NCI-H510A treated with DMSO at 0.1 percent for 48 hours (cell line): ENCODE results near the gene FGF14.

Source experiments
- DNase-seq: peaks from one replicate; lab custom pipeline; 2025; lab: John Stamatoyannopoulos, UW

The FGF14 gene

GRCh38 chr13:102250448-102250847, 151.4 kb downstream of the FGF14 start:
- DNase-seq = no peak

DNA sequence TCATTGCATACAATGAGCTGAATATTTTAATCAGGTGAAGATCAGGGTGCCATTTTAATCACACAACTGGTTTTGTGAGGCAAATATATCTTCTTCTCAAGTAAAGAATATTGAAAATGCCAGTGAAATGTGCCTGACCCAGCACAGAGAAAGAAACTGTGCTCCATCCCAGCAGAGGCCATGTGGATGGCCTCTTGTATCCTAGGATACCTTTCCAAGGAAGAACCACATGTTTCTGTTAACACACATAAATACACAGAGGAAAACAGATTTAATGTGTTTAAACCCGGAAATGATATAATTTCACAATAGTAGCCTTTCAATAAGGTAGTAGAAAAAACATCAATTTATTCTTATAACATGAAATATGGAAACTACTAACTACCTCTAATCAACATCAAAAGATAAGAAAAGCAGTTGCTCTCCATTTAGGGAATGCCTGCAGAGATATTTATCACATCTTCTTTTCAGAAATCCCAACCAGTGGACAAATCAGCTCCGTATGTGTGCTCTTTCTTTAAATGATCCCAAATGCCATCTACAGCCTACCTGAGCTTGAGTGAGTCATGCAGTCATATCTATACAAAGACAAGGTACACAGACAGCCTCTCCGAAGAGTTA, 157.1 kb downstream of the FGF14 start:
- no peak for DNase-seq

GRCh38 chr13:102240110-102240509, 161.7 kb downstream of the FGF14 start:
- DNase-seq = no peak

DNA sequence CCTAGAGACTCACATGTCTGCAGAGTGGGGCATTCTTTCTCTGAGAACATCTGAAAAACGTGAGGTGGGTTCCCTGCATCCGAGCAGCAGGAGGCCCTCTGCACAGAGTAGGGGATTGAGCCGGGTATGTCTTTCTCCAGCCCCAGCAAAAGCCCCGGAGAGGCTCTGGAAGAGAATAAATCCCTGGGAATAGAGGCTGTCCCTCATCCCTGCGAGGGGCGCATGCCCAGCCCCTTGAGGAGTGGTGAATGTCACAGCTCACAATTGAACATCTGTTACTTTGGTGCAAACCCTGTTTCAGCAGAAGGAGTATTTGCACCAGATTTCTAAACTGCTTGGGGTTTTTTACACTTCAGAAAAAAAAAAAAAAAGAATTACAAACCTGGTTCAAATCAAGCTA, 164.6 kb downstream of the FGF14 start:
- DNase-seq = no peak

- no peak for DNase-seq
Measured at GRCh38 chr13:102236830-102237229, 165.0 kb downstream of the FGF14 start.

- DNase-seq = no peak
Measured at GRCh38 chr13:102236341-102236740, 165.5 kb downstream of the FGF14 start.

GRCh38 chr13:102235689-102236088, 166.2 kb downstream of the FGF14 start:
- DNase-seq = no peak

DNA sequence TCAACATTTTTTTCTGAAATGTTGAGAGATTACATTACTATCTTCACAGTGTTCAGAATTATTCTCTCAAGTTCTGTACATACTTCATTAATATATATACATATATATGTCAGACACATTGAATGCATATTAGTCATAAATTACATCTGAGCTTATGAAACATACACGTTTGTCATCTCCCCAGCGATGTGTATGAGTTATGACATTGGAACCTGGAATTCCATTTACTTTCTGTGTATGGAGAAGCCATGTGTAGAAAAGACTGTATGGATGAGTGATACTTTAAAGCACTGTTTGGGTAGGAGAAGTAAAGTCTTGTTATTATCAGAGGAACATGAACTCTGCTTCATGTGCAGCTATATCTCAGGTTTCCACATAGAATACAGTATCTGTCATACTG, 167.2 kb downstream of the FGF14 start:
- DNase-seq = no peak

GRCh38 chr13:102233566-102234208, 168.2 kb downstream of the FGF14 start:
- DNase-seq = no peak

GRCh38 chr13:102231479-102231878, 170.4 kb downstream of the FGF14 start:
- DNase-seq = no peak

GRCh38 chr13:102227741-102228140, 174.1 kb downstream of the FGF14 start:
- DNase-seq = peak; percentile 26

DNA sequence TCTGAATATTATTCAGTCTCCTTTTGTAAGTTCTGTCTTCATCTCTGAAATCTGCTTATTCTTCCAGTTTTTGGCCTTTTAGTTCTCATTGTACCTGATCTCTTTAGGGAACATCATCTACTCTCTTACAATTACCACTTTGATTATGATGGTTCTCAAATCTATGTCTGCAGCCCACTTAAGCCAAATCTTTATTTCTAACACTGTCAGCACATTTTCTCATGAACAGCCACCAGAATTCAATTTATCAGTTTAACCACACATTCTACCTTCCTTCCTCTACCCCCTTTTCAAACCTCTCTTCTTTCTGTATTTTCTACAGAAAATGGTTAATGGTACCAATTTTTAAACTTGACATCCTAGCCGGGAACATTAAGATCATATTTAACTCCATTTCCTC, 175.3 kb downstream of the FGF14 start:
- DNase-seq = no peak

- DNase-seq = no peak
Measured at GRCh38 chr13:102225892-102226291, 176.0 kb downstream of the FGF14 start.

GRCh38 chr13:102220681-102221228, 181.1 kb downstream of the FGF14 start:
- no peak for DNase-seq

GRCh38 chr13:102214956-102215355, 186.9 kb downstream of the FGF14 start:
- no peak for DNase-seq

DNA sequence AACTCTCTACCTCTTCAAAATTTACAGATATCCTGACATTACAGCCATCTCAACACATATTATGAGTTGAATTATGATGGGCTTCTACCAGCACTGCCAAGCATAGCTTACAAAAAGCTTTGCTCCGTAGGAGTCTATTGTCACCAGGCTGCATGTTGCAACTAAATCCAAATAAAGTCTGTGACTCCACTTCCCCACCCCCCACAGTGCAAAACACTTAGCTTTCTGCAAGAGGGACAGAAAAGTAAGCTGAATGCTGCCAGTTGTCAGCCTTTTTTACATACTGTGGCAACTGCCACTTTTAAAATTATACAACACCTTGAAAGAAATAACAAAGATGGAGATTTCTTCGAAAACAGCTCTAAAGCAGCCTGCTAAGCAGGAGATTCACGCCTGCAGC, 189.1 kb downstream of the FGF14 start:
- DNase-seq = no peak

DNA sequence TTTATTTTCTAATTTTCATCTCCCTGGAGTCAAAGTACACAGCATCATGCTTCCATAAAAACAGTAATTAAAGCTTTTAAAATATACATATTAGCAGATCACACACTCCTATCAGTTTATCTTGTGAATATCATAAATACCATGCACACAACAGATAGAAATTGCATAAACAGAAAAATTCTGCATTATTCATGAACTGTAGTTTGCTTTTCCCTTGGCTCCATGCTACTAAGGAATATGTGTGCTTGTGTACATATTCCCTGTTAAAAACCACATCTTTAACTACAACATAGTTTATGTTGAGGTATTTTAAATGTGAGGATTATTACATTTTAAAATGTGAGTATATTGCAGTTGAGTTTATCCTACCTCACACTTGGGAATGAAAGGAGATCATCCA, 193.5 kb downstream of the FGF14 start:
- no peak for DNase-seq

DNA sequence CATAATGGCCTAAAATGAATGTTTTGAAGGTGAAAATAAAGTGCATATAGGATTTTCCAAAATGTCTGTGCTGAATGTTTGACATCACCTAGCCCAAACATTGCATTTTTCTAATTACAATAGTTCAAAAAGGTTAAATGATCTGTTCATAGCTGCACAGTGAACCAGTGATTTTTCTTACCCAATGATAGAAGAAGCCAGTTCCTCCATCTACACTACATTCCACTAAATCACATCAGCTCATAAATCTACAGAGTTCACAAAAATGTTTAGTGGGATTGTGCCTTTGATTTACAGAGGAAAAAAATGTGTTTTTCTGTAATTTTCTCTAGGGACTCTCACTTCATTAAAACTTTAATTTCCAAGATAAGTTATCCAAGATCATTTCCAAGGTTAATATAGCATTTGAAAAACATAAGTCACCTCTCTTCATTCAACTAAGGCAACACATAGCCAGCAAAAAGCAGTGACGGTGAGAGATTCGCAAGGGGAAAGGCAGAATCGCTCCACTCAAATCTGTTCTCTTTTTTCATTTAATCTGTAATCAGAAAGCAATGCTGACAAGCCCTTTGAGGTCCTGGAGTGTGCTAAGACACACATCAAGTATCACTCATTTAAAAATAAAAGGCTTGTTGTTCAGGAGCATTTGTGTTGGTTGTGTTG, 194.0 kb downstream of the FGF14 start:
- DNase-seq = no peak

DNA sequence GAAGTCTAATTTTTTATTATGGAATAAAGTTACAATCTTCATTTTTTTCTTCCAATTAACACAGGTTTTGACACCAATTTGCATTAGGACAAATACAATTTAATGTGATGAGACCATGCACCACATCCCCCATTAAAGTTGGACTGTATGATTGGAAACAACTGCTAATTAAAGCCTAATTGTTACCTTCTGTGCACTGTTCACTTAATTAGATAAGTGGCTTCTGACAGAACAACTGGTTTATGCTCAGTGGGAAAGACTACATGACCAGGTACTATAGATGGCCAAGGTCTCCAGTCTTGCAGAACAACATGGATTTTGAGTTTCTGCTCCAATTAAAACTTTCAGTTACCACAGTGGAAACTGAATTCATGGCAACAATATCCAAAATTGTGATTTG, 198.1 kb downstream of the FGF14 start:
- no peak for DNase-seq

DNA sequence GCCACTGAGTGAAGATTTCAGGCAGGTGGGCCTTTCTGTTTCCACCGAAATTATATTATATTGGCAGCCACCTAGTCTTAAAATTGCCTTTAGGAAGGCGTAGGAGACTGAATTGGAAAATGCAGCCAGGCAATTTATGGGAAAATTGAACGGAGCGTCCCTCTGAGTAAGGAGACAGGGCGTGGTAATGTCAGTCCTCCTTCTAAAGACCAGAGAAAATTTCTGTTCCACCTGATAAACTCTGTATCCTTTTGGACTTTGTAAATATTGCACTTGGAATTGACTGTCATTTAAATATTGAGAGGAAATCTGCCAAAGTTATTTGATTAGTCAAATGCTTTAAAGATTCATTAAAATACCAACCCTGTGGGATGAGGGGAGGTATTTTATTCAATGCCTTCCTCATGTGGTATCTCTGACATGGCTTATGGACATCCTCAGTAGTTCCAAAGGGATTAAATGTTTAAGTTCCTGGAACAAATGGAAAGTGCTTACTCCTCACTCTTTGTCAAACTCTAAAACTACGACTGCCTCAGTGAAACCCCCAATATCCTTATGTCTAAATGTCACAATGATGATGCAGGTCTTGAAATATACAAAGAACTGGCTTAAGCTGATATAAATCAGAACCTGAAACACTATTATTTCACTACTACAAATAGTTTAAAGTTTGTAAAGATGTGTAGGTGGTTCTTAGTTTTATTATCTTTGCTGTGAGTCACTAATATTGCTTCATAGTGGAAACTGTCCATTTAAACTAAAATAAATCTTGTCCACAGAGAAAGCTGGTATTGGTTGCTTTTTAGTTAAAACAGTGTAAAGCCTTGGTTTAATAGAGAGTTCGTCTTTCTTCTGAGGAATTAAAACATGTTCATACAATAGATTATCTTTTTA, 203.2 kb downstream of the FGF14 start:
- no peak for DNase-seq

GRCh38 chr13:102197193-102197592, 204.7 kb downstream of the FGF14 start:
- no peak for DNase-seq
